Stimulated activated CD8-positive, alpha-beta memory T cell treated with anti-CD3 and anti-CD28 coated beads, Interleukin-12 subunit alpha, Interleukin-12 subunit beta, amount 100 ng/mL, for 24 hours (primary cell): ENCODE results near the gene FTSJ1.
"Not testable (repeated sequence)": the region's sequence is repeated elsewhere in the genome, so short reads cannot be mapped to it uniquely, and the experiment has no call there.

Experiments
- DNase-seq: peaks from one replicate; pipeline ENCODE4 v3.0.0-alpha.2; 2020; ENCODE audit errors: extremely low read depth

FTSJ1 gene

GRCh38 chrX:48497871-48498270, 21.9 kb downstream of the FTSJ1 start:
- DNase-seq: no peak

GRCh38 chrX:48498374-48498809, 22.4 kb downstream of the FTSJ1 start:
- no peak for DNase-seq

GRCh38 chrX:48504261-48504660, 28.3 kb downstream of the FTSJ1 start:
- no peak for DNase-seq

- no peak for DNase-seq
These were observed 29.5 kb downstream of the FTSJ1 start for GRCh38 chrX:48505481-48505880.

GRCh38 chrX:48507246-48507645, 31.2 kb downstream of the FTSJ1 start:
- DNase-seq: no peak

- peak; percentile 51 for DNase-seq
These were observed 32.6 kb downstream of the FTSJ1 start, which contains the start of gene PORCN for GRCh38 chrX:48508400-48509244. Gene PORCN, plus strand, starts transcription at chrX:48508992. Its CDS starts 829 bp downstream, at chrX:48509821.

- DNase-seq: no peak
These were observed 33.2 kb downstream of the FTSJ1 start for GRCh38 chrX:48509245-48509590.

GRCh38 chrX:48509619-48510018, 33.6 kb downstream of the FTSJ1 start:
- no peak for DNase-seq

GRCh38 chrX:48511560-48511959, 35.6 kb downstream of the FTSJ1 start:
- DNase-seq: no peak

- no peak for DNase-seq
These were observed 36.5 kb downstream of the FTSJ1 start for GRCh38 chrX:48512371-48512935.

- no peak for DNase-seq
These were observed 37.7 kb downstream of the FTSJ1 start for GRCh38 chrX:48513670-48514069.

- no peak for DNase-seq
These were observed 38.3 kb downstream of the FTSJ1 start for GRCh38 chrX:48514126-48514806.

GRCh38 chrX:48514868-48515460, 39.0 kb downstream of the FTSJ1 start:
- DNase-seq: no peak

- DNase-seq: no peak
These were observed 39.8 kb downstream of the FTSJ1 start for GRCh38 chrX:48515842-48516241.

GRCh38 chrX:48516285-48516684, 40.3 kb downstream of the FTSJ1 start:
- DNase-seq: no peak

- DNase-seq: no peak
These were observed 41.0 kb downstream of the FTSJ1 start for GRCh38 chrX:48516987-48517386.

GRCh38 chrX:48519481-48519880, 43.5 kb downstream of the FTSJ1 start:
- DNase-seq: not testable (repeated sequence)

GRCh38 chrX:48520455-48520854, 44.5 kb downstream of the FTSJ1 start:
- DNase-seq: no peak

GRCh38 chrX:48520976-48521352, 45.0 kb downstream of the FTSJ1 start:
- no peak for DNase-seq

- DNase-seq: peak; percentile 81
These were observed 45.6 kb downstream of the FTSJ1 start, which contains the start of gene EBP for GRCh38 chrX:48521353-48522243. Gene EBP, plus strand, starts transcription at chrX:48521808. Its CDS starts 1,964 bp downstream, at chrX:48523772.

- DNase-seq: no peak
These were observed 46.3 kb downstream of the FTSJ1 start for GRCh38 chrX:48522291-48522690.
